ENCODE measurements around the gene TIMM17A.

DNA sequence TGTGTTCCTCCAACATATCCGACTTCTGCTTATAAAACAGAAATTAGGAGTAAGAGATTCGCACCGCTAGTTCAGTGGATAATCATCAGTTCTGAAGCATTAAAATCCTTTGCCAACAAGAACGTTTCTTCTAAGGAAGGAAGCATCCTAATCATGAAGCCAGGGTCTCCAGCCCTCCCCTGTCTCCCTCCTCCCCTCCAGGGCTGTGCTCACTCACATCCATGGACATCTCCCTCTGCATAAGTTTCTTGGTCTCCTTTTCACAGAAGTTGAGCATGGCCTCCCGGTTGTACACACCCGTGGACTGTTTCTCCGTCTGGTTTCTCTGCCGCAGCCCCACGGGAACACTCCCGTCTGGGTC is 9.5 kb upstream of the TIMM17A start:
- TF ChIP-seq CTCF (IDR thresholded peaks at IDR 0.05; ENCODE audit: low read length) (no peak), EZH2 (IDR thresholded peaks at IDR 0.05; ENCODE audit: borderline replicate concordance, low read length) (no peak)
